ENCODE measurements around the gene PAM. TPM values are rescaled to one million over a fixed set of nuclear protein-coding genes. Genes with fewer than 3 reads are reported as not detected.

PAM gene
- total RNA-seq, 1 donor from 2014 or later, result 136 TPM

- intact Hi-C loops (cut with DNase I), result no loop called here
- no peaks in the 10 kb centered on the region for H3K36me3 ChIP-seq
- H3K27me3 ChIP-seq, result no peaks in the 10 kb centered on the region
- H3K27ac ChIP-seq, result peak overlapping the region; percentile 88
- no peaks in the 10 kb centered on the region for H3K9me3 ChIP-seq
- DNase-seq (ENCODE audit: extremely low spot score in 2 of 2), result no peak
- TF ChIP-seq POLR2A (IDR thresholded peaks at IDR 0.05) (peak in 1 of 2 donors; percentile 7), CTCF (IDR thresholded peaks at IDR 0.05) (no peak), POLR2AphosphoS5 (IDR thresholded peaks at IDR 0.05; ENCODE audit: insufficient read depth in 1 of 2, low read depth in 1 of 2) (peak in 1 of 2 donors; percentile 73)
- peaks cover 54% of the 10 kb centered on the region for H3K4me1 ChIP-seq
- H3K4me3 ChIP-seq, result peak overlapping the region; percentile 57 to 77
Measured at GRCh38 chr5:102865510-102866236, 110.6 kb downstream of the PAM start.

- Histone ChIP-seq H3K36me3 (no peaks in the 10 kb centered on the region), H3K9me3 (no peaks in the 10 kb centered on the region), H3K27me3 (no peaks in the 10 kb centered on the region), H3K27ac (peak overlapping the region; percentile 88), H3K4me1 (peaks cover 59% of the 10 kb centered on the region), H3K4me3 (peak overlapping the region; percentile 57 to 77)
- peak in 1 of 2 donors; percentile 35 for TF ChIP-seq POLR2AphosphoS5 (IDR thresholded peaks at IDR 0.05; ENCODE audit: insufficient read depth in 1 of 2, low read depth in 1 of 2)
- no peak for TF ChIP-seq CTCF (IDR thresholded peaks at IDR 0.05)
- DNase-seq (ENCODE audit: extremely low spot score in 2 of 2), result no peak
- intact Hi-C loops (cut with DNase I), result no loop called here
Measured at GRCh38 chr5:102866237-102866600, 111.1 kb downstream of the PAM start.

- Histone ChIP-seq H3K4me1 (peaks cover 55% of the 10 kb centered on the region), H3K9me3 (no peaks in the 10 kb centered on the region), H3K27me3 (no peaks in the 10 kb centered on the region), H3K4me3 (peak overlapping the region in 1 of 2 donors; percentile 57), H3K36me3 (no peaks in the 10 kb centered on the region), H3K27ac (peak overlapping the region; percentile 88)
- DNase-seq (ENCODE audit: extremely low spot score in 2 of 2), result no peak
- no peak for TF ChIP-seq CTCF (IDR thresholded peaks at IDR 0.05)
- no peak for TF ChIP-seq POLR2AphosphoS5 (IDR thresholded peaks at IDR 0.05; ENCODE audit: insufficient read depth in 1 of 2, low read depth in 1 of 2)
- TF ChIP-seq POLR2A (IDR thresholded peaks at IDR 0.05), result no peak
- intact Hi-C loops (cut with DNase I), result no loop called here
Measured at GRCh38 chr5:102867992-102868662, 113.0 kb downstream of the PAM start.

GRCh38 chr5:102869230-102869629 lies 114.1 kb downstream of the PAM start:
- Histone ChIP-seq H3K9me3 (no peaks in the 10 kb centered on the region), H3K4me1 (peaks cover 54% of the 10 kb centered on the region), H3K4me3 (no peak overlapping the region), H3K27me3 (no peaks in the 10 kb centered on the region), H3K36me3 (no peaks in the 10 kb centered on the region), H3K27ac (no peak overlapping the region)
- intact Hi-C loops (cut with DNase I), result no loop called here
- TF ChIP-seq POLR2A (IDR thresholded peaks at IDR 0.05) (no peak), POLR2AphosphoS5 (IDR thresholded peaks at IDR 0.05; ENCODE audit: insufficient read depth in 1 of 2, low read depth in 1 of 2) (no peak), CTCF (IDR thresholded peaks at IDR 0.05) (no peak)
- no peak for DNase-seq (ENCODE audit: extremely low spot score in 2 of 2)
